Amniotic stem cell (primary cell): ENCODE results near the gene ATP2B1.

Source experiments
- DNase-seq: peaks from one replicate; lab custom pipeline; 2025; lab: John Stamatoyannopoulos, UW

The ATP2B1 gene

DNA sequence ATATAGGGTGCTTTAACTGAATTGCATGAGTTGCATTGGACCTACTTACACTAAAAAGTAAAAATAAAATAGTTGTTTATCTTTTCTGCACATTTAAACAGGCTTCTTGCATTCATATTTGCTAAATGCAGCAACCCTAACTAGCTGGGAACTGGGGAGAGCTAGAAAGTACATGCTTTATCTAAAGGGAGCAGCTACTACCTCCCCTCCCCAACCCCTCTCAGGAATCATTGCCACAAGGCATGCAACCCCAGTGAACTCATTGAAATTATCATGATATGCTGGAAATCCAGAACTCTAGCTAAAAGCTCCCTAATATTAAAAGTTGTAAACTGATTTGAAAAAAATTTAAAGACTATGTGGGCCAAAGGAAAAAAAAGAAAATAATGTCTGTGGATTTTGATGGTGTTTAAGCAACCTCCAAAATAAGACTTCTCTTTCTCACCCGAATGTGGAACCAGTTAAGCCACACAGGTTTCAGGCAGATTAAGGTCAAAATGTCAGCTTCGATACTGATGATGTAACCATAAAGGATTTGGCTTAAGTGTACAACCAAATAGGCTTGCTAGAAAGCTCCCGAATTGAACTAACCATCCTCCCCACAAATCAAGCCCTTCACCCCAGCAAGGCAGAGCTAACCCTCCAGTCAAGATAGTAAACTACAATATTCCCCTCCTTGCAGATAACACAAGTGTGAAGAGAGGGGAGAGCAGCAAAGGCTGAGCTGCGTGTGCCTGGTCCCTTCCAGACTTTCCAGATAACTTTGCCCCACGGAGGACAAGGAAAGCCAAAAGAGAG lies 169.0 kb downstream of the ATP2B1 start:
- DNase-seq = no peak

DNA sequence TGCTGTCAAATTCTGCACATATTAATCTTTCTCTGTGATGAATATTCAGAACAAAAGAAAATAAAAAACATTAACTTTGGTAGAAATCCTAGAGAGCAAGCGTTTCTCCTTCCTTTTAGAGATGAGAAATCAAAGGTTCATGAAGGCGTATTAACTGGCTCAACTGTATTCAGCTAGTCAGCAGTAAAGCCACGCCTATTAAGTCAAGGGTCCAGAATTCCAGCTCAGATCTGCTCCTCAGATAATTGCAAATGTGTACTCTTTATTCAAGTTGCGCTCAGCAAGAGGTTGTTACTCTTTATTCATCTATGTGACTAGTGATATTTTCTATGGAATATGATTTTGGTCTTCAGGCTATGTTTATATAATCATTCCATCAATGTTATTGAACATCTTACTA lies 169.7 kb downstream of the ATP2B1 start:
- no peak for DNase-seq
